ENCODE data around the gene ZNF385C. TPM values are rescaled to one million over a fixed set of nuclear protein-coding genes. Genes with fewer than 3 reads are reported as not detected.

Gene ZNF385C
- total RNA-seq, 1 experiment from 2014 or later = 1.1 TPM

DNA sequence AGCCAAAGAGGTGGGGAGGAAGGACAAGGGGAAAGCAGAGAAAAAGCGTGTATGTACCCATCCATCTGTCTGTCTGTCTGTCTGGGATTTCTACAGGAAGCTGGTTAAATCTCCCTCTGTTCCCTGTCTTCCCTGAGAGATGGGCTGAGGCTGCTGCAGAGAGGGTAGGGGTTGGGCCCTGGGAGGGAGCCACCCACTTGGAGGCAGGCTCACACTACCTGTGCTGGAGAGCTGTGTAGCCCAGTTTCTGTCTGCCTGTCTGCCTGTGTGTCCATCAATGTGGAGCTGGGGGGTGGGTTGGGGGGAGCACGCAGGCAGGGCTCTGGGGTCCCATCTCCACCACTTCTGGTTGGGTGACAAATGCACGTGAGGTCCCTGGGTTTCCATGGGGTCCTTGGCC, 29.3 kb downstream of the ZNF385C start:
- ATAC-seq (peak; percentile 33; the same call in 1 of the 2 replicates), DNase-seq (ENCODE audit: low read depth, low spot score) (no peak)
- H3K9ac ChIP-seq (ENCODE audit: low read length) = no peak overlapping the region
- no peaks in the 10 kb centered on the region for H3K27me3 ChIP-seq (ENCODE audit: insufficient read depth, low read length)
- H3K9me2 ChIP-seq (ENCODE audit: insufficient read depth) = no peaks in the 10 kb centered on the region
- H3K4me3 ChIP-seq (replicated peaks in 1 of 2; ENCODE audit: low read depth in 1 of 2, low read length in 2 of 2) = no peak overlapping the region
- H3K4me2 ChIP-seq (ENCODE audit: low read length) = no peak overlapping the region
- peaks cover 0 to 5% of the 10 kb centered on the region in 2 experiments; a peak in 1 of 4 replicates for H3K4me1 ChIP-seq (ENCODE audit: control insufficient read depth in 1 of 2, insufficient read depth in 2 of 2, low read length in 2 of 2)
- H3K27ac ChIP-seq (ENCODE audit: low read depth, low read length) = no peak overlapping the region
- TF ChIP-seq, protein P1, sequence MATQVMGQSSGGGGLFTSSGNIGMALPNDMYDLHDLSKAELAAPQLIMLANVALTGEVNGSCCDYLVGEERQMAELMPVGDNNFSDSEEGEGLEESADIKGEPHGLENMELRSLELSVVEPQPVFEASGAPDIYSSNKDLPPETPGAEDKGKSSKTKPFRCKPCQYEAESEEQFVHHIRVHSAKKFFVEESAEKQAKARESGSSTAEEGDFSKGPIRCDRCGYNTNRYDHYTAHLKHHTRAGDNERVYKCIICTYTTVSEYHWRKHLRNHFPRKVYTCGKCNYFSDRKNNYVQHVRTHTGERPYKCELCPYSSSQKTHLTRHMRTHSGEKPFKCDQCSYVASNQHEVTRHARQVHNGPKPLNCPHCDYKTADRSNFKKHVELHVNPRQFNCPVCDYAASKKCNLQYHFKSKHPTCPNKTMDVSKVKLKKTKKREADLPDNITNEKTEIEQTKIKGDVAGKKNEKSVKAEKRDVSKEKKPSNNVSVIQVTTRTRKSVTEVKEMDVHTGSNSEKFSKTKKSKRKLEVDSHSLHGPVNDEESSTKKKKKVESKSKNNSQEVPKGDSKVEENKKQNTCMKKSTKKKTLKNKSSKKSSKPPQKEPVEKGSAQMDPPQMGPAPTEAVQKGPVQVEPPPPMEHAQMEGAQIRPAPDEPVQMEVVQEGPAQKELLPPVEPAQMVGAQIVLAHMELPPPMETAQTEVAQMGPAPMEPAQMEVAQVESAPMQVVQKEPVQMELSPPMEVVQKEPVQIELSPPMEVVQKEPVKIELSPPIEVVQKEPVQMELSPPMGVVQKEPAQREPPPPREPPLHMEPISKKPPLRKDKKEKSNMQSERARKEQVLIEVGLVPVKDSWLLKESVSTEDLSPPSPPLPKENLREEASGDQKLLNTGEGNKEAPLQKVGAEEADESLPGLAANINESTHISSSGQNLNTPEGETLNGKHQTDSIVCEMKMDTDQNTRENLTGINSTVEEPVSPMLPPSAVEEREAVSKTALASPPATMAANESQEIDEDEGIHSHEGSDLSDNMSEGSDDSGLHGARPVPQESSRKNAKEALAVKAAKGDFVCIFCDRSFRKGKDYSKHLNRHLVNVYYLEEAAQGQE (IDR thresholded peaks at IDR 0.05; ENCODE audit: low read depth) = no peak
- TF ChIP-seq ZFX (IDR thresholded peaks at IDR 0.05) (no peak), SP1 (IDR thresholded peaks at IDR 0.05; ENCODE audit: low read depth) (no peak), SRF (IDR thresholded peaks at IDR 0.05; ENCODE audit: low read depth) (no peak), TCF7L2 (IDR thresholded peaks at IDR 0.05; ENCODE audit: borderline replicate concordance, extremely low read depth, insufficient read depth, insufficient read length) (no peak)
- H4K20me1 ChIP-seq (ENCODE audit: insufficient read depth) = no peaks in the 10 kb centered on the region
- no TSS peak for BruUV-seq (replicated peaks)
- ChIA-PET CTCF (interaction anchor here (2.2 kb wide), 1 partner anchor 32 kb away, joined by 11 read pairs; no protein-coding TSS in a partner anchor), POLR2A (no interaction called here), RAD21 (ENCODE audit: low non-redundant PET in 1 of 2, low total read pairs in 2 of 2, uncharacterized antibody in 2 of 2, unreplicated experiment in 2 of 2) (no interaction called here)
- no peak overlapping the region for H2AFZ ChIP-seq (ENCODE audit: low read depth, low read length, poor library complexity, severe bottlenecking)
- H3K9me3 ChIP-seq (ENCODE audit: control insufficient read depth in 1 of 2, insufficient read depth in 1 of 2, low read depth in 1 of 2, low read length in 2 of 2) = no peaks in the 10 kb centered on the region
- intact Hi-C loops (cut with micrococcal nuclease) = no loop called here
- no peaks in the 10 kb centered on the region for H3K36me3 ChIP-seq (ENCODE audit: control insufficient read depth in 1 of 2, insufficient read depth in 2 of 2, low read length in 2 of 2)
- H3K79me2 ChIP-seq (ENCODE audit: insufficient read depth, low read length) = no peaks in the 10 kb centered on the region
